ENCODE measurements around the gene RASIP1. TPM values are rescaled to one million over a fixed set of nuclear protein-coding genes. Genes with fewer than 3 reads are reported as not detected.
A peak's percentile ranks its signal among the peaks of the same experiment; 100 is the strongest.

RASIP1 gene
- total RNA-seq, 1 donor from 2014 or later, result 0.43 TPM

DNA sequence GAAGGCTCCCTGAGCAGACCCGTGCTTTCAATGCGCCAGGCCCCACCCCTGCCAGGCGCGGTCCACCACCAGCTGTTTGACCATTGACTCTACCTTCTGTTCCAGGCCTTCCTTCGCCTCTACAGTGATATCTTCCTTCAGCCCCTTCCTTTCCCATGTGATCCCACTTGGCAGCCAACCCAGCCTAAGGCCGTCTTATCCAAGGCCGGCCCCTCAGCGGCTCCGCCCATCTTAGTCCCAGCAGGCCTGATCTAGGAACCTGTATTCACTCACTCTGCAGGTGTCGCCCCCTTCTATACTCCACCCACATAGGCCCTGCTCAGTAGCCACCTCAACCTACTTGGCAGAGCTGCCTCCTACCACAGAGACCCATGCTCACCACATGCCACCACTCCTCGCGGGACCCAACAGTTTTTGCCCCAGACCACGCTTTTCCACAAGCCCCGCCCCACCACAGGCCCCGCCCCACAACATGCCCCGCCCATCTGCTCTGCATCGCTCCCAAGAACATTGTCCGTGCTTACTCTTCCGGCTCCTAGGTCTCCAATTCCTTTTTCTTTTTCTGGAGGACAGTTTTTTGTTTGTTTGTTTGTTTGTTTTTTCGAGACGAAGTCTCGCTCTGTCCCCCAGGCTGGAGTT, 2.9 kb downstream of the RASIP1 start:
- peak overlapping the region; percentile 18 for H3K4me3 Mint-ChIP-seq (ENCODE audit: unreplicated experiment)
- H3K9me3 Mint-ChIP-seq (ENCODE audit: unreplicated experiment), result no peaks in the 10 kb centered on the region
- DNase-seq (ENCODE audit: extremely low spot score, unreplicated experiment), result no peak
- H3K4me1 Mint-ChIP-seq (ENCODE audit: unreplicated experiment), result peaks cover 7% of the 10 kb centered on the region
- H3K27me3 Mint-ChIP-seq (ENCODE audit: unreplicated experiment), result no peaks in the 10 kb centered on the region
- H3K27ac Mint-ChIP-seq (ENCODE audit: unreplicated experiment), result no peak overlapping the region
- TF ChIP-seq, protein P1, sequence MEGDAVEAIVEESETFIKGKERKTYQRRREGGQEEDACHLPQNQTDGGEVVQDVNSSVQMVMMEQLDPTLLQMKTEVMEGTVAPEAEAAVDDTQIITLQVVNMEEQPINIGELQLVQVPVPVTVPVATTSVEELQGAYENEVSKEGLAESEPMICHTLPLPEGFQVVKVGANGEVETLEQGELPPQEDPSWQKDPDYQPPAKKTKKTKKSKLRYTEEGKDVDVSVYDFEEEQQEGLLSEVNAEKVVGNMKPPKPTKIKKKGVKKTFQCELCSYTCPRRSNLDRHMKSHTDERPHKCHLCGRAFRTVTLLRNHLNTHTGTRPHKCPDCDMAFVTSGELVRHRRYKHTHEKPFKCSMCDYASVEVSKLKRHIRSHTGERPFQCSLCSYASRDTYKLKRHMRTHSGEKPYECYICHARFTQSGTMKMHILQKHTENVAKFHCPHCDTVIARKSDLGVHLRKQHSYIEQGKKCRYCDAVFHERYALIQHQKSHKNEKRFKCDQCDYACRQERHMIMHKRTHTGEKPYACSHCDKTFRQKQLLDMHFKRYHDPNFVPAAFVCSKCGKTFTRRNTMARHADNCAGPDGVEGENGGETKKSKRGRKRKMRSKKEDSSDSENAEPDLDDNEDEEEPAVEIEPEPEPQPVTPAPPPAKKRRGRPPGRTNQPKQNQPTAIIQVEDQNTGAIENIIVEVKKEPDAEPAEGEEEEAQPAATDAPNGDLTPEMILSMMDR (IDR thresholded peaks at IDR 0.05), result no peak
- H3K36me3 Mint-ChIP-seq (ENCODE audit: unreplicated experiment), result no peaks in the 10 kb centered on the region

DNA sequence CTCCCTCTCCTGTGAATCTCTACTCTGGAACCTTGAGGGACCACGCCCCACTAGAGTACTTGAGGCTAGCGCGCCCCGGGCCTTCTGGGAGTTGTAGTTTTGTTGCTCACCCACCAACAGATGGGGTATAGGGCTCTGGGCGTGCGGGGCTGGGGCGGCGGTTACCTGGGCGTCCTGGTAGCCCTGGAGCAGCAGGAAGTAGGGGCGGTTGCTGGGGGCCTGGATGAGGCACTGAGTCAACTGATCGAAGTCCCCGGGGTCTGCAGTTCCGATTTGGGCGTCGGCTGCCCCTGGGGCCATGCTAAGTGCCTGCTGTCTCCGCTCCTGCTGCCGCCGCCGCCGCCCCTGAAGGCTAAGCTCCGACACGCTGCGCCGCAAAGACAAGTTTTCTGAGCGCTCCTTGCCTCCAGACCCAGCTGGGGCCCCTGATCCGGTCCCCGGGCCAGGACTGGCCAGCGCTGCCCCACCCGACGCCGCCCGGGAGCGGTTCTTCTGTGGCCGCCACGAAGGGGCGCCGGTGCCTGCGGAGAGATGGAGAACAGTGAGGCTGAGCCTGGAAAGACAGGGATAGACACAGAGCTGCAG, 5.3 kb downstream of the RASIP1 start:
- Mint-ChIP-seq H3K27ac (ENCODE audit: unreplicated experiment) (no peak overlapping the region), H3K9me3 (ENCODE audit: unreplicated experiment) (no peaks in the 10 kb centered on the region), H3K4me3 (ENCODE audit: unreplicated experiment) (peak overlapping the region; percentile 66), H3K27me3 (ENCODE audit: unreplicated experiment) (no peaks in the 10 kb centered on the region), H3K4me1 (ENCODE audit: unreplicated experiment) (peaks cover 7% of the 10 kb centered on the region), H3K36me3 (ENCODE audit: unreplicated experiment) (no peaks in the 10 kb centered on the region)
- DNase-seq (ENCODE audit: extremely low spot score, unreplicated experiment), result no peak
- TF ChIP-seq, protein P1 (IDR thresholded peaks at IDR 0.05), result no peak

DNA sequence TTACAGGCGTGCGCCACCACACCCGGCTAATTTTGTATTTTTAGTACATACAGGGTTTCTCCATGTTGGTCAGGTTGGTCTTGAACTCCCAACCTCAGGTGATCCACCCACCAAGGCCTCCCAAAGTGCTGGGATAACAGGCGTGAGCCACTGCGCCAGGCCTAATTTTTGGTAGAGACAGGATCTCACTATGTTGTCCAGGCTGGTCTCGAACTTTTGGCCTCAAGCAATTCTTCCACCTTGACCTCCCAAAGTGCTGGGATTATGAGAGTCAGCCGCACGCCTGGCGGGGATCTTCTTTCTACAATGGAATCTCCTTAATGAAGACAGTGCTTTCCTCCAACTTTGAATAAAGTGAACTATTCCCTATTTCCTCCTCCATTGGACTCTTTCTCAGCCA, 5.8 kb downstream of the RASIP1 start:
- Mint-ChIP-seq H3K4me1 (ENCODE audit: unreplicated experiment) (peaks cover 7% of the 10 kb centered on the region), H3K4me3 (ENCODE audit: unreplicated experiment) (peak overlapping the region; percentile 66), H3K27ac (ENCODE audit: unreplicated experiment) (no peak overlapping the region), H3K9me3 (ENCODE audit: unreplicated experiment) (no peaks in the 10 kb centered on the region), H3K36me3 (ENCODE audit: unreplicated experiment) (no peaks in the 10 kb centered on the region), H3K27me3 (ENCODE audit: unreplicated experiment) (no peaks in the 10 kb centered on the region)
- TF ChIP-seq, protein P1 (IDR thresholded peaks at IDR 0.05), result no peak
- no peak for DNase-seq (ENCODE audit: extremely low spot score, unreplicated experiment)

DNA sequence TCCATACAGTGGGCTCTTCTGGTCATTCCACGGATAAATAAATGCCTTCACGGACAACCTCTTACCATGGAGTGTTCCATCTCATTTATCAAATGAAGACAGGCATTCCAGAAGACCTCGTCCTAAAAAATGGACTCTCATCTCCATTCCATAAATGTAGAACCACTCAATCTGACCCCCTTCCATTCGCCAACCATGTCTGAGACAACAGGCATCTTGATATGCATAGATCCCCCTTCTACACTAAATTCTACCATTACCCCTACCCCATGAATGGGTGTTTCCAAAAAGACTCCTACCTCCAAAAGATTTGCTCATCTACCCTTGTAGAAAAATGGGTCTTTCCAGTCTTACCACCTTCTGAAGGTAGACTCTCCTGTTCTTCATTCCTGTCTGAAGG, 9.0 kb downstream of the RASIP1 start:
- no peaks in the 10 kb centered on the region for H3K9me3 Mint-ChIP-seq (ENCODE audit: unreplicated experiment)

More for the DNA sequence above, 9.0 kb downstream of the RASIP1 start:
- no peak overlapping the region for H3K4me3 Mint-ChIP-seq (ENCODE audit: unreplicated experiment)
- H3K4me1 Mint-ChIP-seq (ENCODE audit: unreplicated experiment), result peaks cover 4% of the 10 kb centered on the region
- H3K27ac Mint-ChIP-seq (ENCODE audit: unreplicated experiment), result no peak overlapping the region
- no peaks in the 10 kb centered on the region for H3K27me3 Mint-ChIP-seq (ENCODE audit: unreplicated experiment)
- no peak for DNase-seq (ENCODE audit: extremely low spot score, unreplicated experiment)
- TF ChIP-seq, protein P1 (IDR thresholded peaks at IDR 0.05), result no peak
- H3K36me3 Mint-ChIP-seq (ENCODE audit: unreplicated experiment), result no peaks in the 10 kb centered on the region
